Activated CD8-positive, alpha-beta memory T cell treated with anti-CD3 and anti-CD28 coated beads for 48 hours (primary cell): Measurements from ENCODE around the gene CHTF8.

Experiments used
- DNase-seq, 3 experiments: peaks; one replicate each; pipeline ENCODE4 v3.0.0-alpha.2; 2020; ENCODE audit warnings: low read depth in 2 of 3, low spot score in 2 of 3

Gene CHTF8

DNA sequence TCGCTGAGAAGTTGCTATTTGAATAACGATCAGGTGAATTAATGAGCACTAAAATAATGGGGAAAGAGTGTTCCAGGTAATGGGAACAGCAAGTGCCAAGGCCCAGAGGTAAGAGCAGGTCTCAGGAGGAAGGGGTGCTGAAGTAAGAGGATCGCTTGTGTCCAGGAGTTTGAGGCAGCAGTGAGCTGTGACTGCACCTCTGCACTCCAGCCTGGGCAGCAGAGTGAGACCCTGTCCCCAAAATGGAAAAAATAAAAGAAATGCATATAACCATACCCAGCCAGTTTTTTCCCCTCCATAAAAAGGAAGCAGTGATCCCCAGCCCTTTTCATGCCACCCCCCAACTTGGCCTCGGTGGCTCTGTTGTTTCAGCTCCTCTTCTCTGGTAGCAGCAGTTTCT, 43.7 kb downstream of the CHTF8 start:
- DNase-seq: no peak

GRCh38 chr16:69087161-69087581, 45.2 kb downstream of the CHTF8 start:
- DNase-seq: no peak

GRCh38 chr16:69085032-69085695, 47.2 kb downstream of the CHTF8 start:
- no peak for DNase-seq

- DNase-seq: no peak
Observed at GRCh38 chr16:69084289-69084688, 48.1 kb downstream of the CHTF8 start.

- no peak for DNase-seq
Observed at GRCh38 chr16:69083306-69083941, 49.0 kb downstream of the CHTF8 start.

GRCh38 chr16:69079697-69080096, 52.7 kb downstream of the CHTF8 start:
- DNase-seq: no peak

DNA sequence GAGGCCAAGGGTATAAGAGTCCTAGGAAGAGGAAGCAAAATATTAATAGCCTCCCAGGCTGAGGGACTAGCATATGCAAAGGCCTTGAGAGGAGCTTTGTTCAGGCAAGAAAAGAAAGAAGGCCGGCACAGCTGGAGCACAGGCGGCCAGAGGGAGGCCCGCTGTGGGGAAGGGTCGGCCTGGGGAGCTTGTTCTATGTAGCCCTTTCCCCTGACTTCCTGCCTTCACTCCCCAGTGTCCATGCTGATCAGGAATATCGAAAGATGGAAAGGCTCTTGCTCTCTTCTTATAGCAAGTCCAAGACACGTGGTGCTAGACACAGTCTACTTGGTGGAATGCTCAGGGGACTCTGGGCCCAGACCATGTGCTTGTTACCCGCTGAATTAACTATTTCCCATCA, 54.3 kb downstream of the CHTF8 start:
- no peak for DNase-seq

- DNase-seq: no peak
Observed at GRCh38 chr16:69077251-69077650, 55.1 kb downstream of the CHTF8 start.

- DNase-seq: no peak
Observed at GRCh38 chr16:69073181-69073702, 59.1 kb downstream of the CHTF8 start.

DNA sequence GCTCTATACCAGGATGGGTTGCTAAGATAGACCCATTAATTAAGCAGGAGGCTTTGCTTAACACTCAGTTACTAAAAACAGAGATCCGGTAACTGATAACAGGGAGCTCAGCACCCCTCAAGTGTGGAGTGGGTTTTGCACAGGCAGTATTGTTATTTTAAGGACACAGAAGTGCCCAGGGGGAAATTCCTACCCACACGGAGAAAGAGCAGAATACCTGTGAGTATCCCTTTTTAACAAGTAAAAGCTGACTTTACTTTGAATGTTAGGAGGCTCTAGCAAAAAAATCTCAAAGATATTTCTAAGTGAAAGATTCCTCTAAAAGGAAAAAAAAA, 59.8 kb downstream of the CHTF8 start:
- DNase-seq: no peak

DNA sequence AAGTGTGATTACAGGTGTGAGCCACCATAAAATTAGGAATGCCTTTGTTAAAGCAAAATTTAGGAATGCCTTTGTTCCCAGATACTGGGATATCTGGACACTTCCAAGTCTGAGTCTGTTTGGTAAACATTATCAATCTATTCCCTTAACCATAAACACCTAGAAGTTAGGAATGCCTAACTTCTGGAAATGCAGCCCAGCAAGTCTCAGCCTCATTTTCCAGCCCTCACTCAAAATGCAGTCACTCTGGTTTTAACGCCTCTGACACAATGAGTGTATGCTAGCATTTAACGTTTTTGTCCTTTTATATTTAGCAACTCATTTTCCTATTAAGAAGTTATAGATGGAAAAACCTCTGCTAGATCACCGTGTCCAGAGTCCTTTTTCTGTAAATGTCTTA, 61.4 kb downstream of the CHTF8 start:
- DNase-seq: no peak

DNA sequence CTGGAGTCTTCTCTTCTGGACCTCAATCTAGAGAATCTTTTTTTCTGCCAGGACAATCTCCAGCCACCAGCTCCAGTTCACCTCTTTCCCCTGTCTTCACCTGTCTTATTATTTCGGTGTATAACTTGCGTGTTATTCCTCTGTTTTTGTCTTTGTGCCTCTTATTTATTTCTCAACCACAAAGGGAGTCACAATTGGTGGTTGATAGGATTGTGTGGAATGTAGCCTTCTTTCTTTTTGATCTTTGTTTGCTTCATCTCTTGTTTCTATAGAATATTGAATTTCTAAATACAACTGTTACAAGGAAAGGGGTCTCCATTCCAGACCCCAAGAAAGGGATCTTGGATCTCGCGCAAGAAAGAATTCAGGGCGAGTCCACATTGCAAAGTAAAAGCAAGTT, 62.9 kb downstream of the CHTF8 start:
- no peak for DNase-seq
